Mammary epithelial cell (primary cell): ENCODE measurements around the gene SOX11.

ENCODE experiments used
- CTCF ChIP-seq, 2 donors: IDR thresholded peaks in 1 of 2; conservative IDR thresholded peaks in 1 of 2; 2 replicates each; pipeline ENCODE4 v1.5.1; 2011 to 2012; ENCODE audit warnings: inconsistent platforms in 2 of 2, low read length in 2 of 2, mild to moderate bottlenecking in 2 of 2, control low read depth in 1 of 2, low read depth in 1 of 2; ENCODE audit not compliant: insufficient read depth in 1 of 2; ENCODE audit errors: extremely low read depth in 1 of 2
- EZH2 ChIP-seq: IDR thresholded peaks from 2 replicates; pipeline ENCODE4 v1.6.1; 2012; ENCODE audit warnings: low read length, inconsistent platforms, borderline replicate concordance

GRCh38 chr2:5740817-5741216, 48.6 kb downstream of the SOX11 start:
- TF ChIP-seq CTCF (conservative IDR thresholded peaks at IDR 0.05 in 1 of 2, IDR thresholded peaks at IDR 0.05 in 1 of 2; ENCODE audit: extremely low read depth in 1 of 2, insufficient read depth in 1 of 2, low read depth in 1 of 2, low read length in 2 of 2) (no peak), EZH2 (no peak)
